ENCODE measurements around the gene HNF1B.

The HNF1B gene

DNA sequence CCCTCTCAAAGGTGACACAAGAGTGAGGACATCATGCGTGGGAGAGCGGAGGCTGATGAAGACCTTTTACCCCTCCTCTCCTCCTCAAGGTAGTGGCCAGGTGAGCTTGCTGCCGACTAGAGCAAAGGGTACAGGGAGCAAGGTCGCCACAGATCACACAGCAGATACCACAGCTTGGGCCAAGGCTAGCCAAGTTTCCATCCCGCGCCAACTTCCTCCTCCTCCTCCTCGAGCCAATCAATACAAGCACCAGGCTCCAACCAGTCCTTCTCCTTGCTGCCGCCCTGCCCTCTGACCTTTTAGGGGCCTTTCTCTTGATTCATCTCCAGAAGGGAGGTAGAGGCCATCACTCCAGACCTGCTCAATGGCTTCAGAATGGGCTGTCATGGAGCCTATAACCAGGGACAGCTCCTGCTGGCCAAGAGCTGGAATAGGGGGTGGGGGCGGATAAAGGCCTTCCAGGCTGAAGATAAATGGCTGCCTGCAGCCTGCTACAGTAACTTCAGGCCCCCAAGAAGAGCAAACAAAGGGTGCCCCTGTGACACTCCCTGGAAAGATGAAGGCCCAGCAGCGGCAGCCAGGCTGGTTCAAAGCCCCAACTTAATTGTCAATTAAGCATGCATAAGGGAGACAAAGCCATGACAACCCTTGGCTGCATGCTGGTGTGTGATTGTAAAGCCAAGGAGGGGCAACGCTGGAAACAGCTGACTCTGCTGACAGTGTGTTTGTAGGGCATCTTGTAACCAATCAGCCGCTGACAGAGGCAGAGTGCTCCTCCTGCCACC is 17.8 kb downstream of the HNF1B start:
- Histone ChIP-seq H3K4me3 (ENCODE audit: low read depth, low read length) (no peak overlapping the region), H3K36me3 (ENCODE audit: control insufficient read depth, insufficient read depth, low read length) (no peaks in the 10 kb centered on the region), H3K9ac (ENCODE audit: low read depth, low read length) (no peak overlapping the region), H3K27me3 (ENCODE audit: control insufficient read depth, insufficient read depth, low read length) (peaks cover 16% of the 10 kb centered on the region), H3K4me1 (ENCODE audit: control insufficient read depth, insufficient read depth, low read length) (peaks cover 2% of the 10 kb centered on the region), H3K9me3 (ENCODE audit: control insufficient read depth, insufficient read depth, low read length) (no peaks in the 10 kb centered on the region)

DNA sequence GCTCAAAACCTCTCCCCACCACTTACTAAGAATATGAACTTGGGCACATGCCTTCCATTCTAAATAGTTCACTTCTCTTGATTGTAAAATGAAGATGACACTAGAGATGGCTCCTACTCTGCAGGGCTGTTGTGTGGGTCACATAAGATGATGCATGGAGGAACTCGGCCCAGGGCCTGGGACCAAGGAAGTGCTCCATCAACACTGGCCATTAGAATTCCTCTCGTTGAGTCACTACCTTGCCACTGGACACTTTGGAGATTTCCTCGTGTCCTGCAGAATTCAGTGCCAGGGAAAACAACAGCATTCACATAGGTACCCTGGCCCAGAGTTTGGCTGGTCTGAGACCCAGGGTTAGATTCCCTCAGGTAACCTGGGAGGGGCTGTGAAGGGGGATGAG is 18.6 kb downstream of the HNF1B start:
- Histone ChIP-seq H3K9me3 (ENCODE audit: control insufficient read depth, insufficient read depth, low read length) (no peaks in the 10 kb centered on the region), H3K9ac (ENCODE audit: low read depth, low read length) (no peak overlapping the region), H3K27me3 (ENCODE audit: control insufficient read depth, insufficient read depth, low read length) (peaks cover 12% of the 10 kb centered on the region), H3K36me3 (ENCODE audit: control insufficient read depth, insufficient read depth, low read length) (no peaks in the 10 kb centered on the region), H3K4me1 (ENCODE audit: control insufficient read depth, insufficient read depth, low read length) (peaks cover 2% of the 10 kb centered on the region), H3K4me3 (ENCODE audit: low read depth, low read length) (no peak overlapping the region)

DNA sequence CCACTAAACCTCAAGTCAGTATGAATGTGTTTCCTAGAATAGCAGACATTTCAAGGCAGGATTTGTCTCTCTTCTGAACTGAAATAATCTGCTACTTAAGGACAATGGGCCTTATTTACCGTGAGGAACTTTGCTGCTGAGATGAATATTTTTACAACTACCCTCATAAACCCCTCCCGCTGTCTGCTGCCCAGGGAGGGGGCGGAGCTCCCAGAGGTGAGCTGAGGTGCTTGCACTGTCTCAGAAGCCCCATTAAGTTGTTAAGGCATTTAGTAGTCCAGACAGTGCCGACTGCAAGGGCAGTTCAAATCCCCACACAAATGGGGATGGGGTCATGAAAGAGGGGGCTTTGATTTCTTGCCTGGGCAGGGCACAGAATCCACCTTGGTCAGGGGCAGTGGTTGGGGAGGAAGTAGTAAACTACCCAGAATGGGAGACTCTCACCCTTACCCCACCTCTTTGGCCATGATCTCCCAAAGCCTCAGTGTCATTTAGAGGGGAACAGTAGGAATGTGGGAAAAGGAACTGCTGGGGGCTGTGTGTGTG is 19.2 kb downstream of the HNF1B start:
- H3K9ac ChIP-seq (ENCODE audit: low read depth, low read length), result no peak overlapping the region
- peaks cover 7% of the 10 kb centered on the region for H3K27me3 ChIP-seq (ENCODE audit: control insufficient read depth, insufficient read depth, low read length)
- no peaks in the 10 kb centered on the region for H3K36me3 ChIP-seq (ENCODE audit: control insufficient read depth, insufficient read depth, low read length)
- H3K9me3 ChIP-seq (ENCODE audit: control insufficient read depth, insufficient read depth, low read length), result no peaks in the 10 kb centered on the region
- H3K4me1 ChIP-seq (ENCODE audit: control insufficient read depth, insufficient read depth, low read length), result peaks cover 2% of the 10 kb centered on the region
- no peak overlapping the region for H3K4me3 ChIP-seq (ENCODE audit: low read depth, low read length)

DNA sequence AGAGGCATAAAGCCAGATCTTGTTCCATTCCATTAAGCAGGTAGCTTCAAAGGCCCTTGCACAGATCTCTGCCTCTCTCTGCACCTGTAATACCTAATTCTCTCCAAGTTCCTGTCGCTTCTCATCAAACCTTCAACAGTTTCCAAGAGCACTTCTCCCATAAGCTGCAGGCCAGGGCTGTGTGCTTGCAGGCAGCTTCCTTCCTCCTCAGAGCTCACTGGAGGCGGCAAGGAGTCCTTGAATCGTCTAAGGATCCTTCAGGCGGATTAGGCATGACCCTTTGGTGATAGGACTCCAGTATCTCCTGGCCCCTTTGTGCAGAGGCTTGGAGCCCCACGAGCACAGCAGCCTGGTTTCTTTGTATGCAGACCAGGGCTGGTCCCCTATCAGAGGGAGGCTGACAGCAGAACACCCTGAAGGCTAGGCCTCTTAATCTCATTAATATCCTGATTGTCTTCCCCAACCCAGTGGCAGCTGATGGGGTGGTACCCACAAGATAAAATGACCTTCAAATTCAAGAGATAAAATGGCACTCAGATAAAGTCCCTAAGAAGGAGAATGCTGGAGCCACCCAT is 19.8 kb downstream of the HNF1B start:
- Histone ChIP-seq H3K4me1 (ENCODE audit: control insufficient read depth, insufficient read depth, low read length) (peaks cover 2% of the 10 kb centered on the region), H3K9ac (ENCODE audit: low read depth, low read length) (no peak overlapping the region), H3K9me3 (ENCODE audit: control insufficient read depth, insufficient read depth, low read length) (no peaks in the 10 kb centered on the region), H3K4me3 (ENCODE audit: low read depth, low read length) (no peak overlapping the region), H3K27me3 (ENCODE audit: control insufficient read depth, insufficient read depth, low read length) (peaks cover 4% of the 10 kb centered on the region), H3K36me3 (ENCODE audit: control insufficient read depth, insufficient read depth, low read length) (no peaks in the 10 kb centered on the region)

DNA sequence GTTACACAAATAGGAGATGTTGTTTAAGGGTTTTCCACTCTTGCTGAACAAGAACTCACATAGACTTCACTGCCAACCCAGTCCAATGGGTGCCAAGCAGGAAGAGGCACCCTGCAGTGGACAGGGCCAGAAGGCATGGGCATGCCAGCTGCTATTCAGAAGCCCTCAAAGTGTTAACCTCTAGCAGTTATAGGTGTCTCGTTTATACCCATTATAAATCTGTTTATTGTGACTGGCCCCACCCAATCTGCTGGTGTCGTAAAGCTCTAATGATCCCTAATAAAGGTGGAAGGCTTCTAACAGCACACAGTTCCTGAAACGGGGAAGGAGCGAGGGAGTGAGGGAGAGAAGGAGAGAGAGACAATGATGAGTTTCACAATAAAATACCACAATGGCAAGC is 23.9 kb downstream of the HNF1B start:
- Histone ChIP-seq H3K36me3 (ENCODE audit: control insufficient read depth, insufficient read depth, low read length) (no peaks in the 10 kb centered on the region), H3K4me1 (ENCODE audit: control insufficient read depth, insufficient read depth, low read length) (peaks cover 2% of the 10 kb centered on the region), H3K9ac (ENCODE audit: low read depth, low read length) (no peak overlapping the region), H3K9me3 (ENCODE audit: control insufficient read depth, insufficient read depth, low read length) (no peaks in the 10 kb centered on the region), H3K27me3 (ENCODE audit: control insufficient read depth, insufficient read depth, low read length) (peaks cover 2% of the 10 kb centered on the region), H3K4me3 (ENCODE audit: low read depth, low read length) (no peak overlapping the region)

DNA sequence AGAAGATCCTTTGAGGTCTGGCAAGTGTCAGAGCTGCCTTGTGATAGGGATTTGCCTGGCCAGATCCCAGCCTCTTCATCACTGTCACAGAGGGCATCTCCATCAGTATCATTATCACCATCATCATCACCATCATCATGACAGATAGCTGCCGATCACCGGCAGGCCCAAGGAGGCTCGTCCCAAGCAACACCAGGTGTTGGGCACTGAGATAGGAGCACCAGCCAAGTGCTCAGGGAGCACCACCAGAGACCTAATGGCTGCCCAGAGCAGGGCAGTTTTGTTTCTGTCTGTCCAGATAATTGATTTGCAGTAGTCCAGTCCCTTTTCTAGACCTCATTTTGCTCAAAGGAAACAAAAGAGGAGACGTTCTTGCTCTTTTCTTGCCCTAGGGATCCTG is 25.0 kb downstream of the HNF1B start:
- Histone ChIP-seq H3K4me3 (ENCODE audit: low read depth, low read length) (no peak overlapping the region), H3K4me1 (ENCODE audit: control insufficient read depth, insufficient read depth, low read length) (peaks cover 2% of the 10 kb centered on the region), H3K9ac (ENCODE audit: low read depth, low read length) (no peak overlapping the region), H3K36me3 (ENCODE audit: control insufficient read depth, insufficient read depth, low read length) (no peaks in the 10 kb centered on the region), H3K27me3 (ENCODE audit: control insufficient read depth, insufficient read depth, low read length) (no peaks in the 10 kb centered on the region), H3K9me3 (ENCODE audit: control insufficient read depth, insufficient read depth, low read length) (no peaks in the 10 kb centered on the region)

DNA sequence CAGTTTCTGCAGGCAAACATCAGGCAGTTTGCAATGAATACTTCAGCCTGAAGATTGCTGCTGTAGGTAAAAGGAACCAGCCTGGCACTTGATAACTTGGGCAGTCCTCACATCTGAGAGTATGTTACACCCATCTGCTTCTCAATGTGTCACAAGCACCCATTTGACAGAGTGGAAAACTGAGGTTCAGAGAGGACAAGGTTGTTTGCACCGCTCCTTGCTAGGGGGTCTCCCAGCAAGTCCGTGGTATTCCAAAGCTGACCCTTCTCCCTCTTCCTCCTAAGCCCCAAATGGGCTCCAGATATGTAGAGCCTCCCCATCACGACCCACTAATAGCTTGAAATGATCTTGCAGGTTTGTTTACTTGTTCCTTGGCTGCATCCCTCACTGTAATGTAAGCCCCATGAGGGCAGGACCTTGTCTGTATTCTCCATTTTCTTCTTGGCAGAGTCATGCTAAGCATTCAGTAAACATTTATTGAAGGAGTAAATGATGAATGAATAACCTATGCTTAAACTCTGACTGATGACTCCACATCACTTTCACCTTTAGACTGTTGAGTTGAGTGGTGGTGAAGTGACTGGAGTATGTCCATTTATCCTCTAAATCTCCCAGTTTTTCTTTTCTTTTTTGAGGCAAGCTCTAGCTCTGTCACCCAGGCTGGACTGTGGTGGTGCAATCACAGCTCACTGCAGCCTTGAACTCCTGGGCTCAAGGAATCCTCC is 26.4 kb downstream of the HNF1B start:
- Histone ChIP-seq H3K4me3 (ENCODE audit: low read depth, low read length) (no peak overlapping the region), H3K9ac (ENCODE audit: low read depth, low read length) (no peak overlapping the region), H3K4me1 (ENCODE audit: control insufficient read depth, insufficient read depth, low read length) (peaks cover 2% of the 10 kb centered on the region)

DNA sequence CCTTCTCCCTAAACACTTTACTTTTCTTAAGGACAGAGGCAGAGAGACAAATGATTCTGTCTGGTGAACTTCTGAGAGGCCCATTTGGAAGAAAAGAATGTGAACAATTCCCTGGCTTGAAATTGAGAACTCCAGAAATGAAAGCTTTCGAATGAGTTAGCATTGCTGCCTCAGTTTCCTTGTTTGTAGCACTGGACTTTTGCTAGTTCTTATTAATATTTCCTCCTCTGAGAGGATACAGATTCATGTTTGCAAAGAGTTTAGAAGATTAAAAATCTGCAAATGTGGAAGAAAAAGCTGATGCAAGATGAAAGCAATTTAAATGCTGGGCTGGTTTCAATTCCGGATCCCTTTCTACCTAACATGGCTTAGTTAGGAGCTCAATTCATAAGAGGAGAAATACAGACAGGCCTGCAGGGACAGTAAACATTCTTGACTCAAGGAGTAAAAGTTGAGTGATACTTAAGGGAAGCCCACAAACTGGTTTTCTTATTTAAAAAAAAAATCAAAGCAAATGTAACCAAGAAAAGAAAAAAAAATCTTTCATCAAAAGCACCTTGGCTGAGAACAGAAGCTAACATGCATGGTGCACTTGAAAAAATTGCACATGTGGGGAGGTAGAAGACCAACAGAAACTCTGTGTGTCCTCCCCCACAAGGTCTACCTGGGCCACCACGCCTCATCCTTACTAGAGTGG is 27.1 kb downstream of the HNF1B start:
- peaks cover under 1% of the 10 kb centered on the region for H3K27me3 ChIP-seq (ENCODE audit: control insufficient read depth, insufficient read depth, low read length)
- H3K9me3 ChIP-seq (ENCODE audit: control insufficient read depth, insufficient read depth, low read length), result no peaks in the 10 kb centered on the region
- no peak overlapping the region for H3K4me3 ChIP-seq (ENCODE audit: low read depth, low read length)
- no peak overlapping the region for H3K9ac ChIP-seq (ENCODE audit: low read depth, low read length)
- no peaks in the 10 kb centered on the region for H3K36me3 ChIP-seq (ENCODE audit: control insufficient read depth, insufficient read depth, low read length)
- peaks cover 2% of the 10 kb centered on the region for H3K4me1 ChIP-seq (ENCODE audit: control insufficient read depth, insufficient read depth, low read length)

More for the DNA sequence above, 26.4 kb downstream of the HNF1B start:
- no peaks in the 10 kb centered on the region for H3K36me3 ChIP-seq (ENCODE audit: control insufficient read depth, insufficient read depth, low read length)
- H3K9me3 ChIP-seq (ENCODE audit: control insufficient read depth, insufficient read depth, low read length), result no peaks in the 10 kb centered on the region
- H3K27me3 ChIP-seq (ENCODE audit: control insufficient read depth, insufficient read depth, low read length), result no peaks in the 10 kb centered on the region

DNA sequence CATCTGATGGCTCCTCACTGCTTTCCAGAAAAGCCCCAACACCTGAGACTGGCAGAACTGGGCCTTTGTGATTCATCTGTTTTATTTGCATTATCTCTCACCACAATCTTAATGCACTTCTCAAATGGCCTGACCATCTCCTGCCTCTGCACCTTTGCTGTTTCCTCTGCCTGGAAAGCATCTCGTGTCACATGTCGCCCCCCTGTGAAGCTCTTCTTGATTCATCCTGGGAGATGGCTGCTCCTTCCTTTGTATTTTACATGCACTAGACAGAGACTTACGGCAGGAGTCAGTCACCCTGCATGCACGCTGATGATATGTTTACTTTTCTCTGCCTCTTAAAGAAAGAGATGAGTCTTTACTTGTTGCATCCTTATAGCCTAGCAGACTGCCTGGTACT is 30.0 kb downstream of the HNF1B start:
- H3K36me3 ChIP-seq (ENCODE audit: control insufficient read depth, insufficient read depth, low read length), result no peaks in the 10 kb centered on the region
- no peak overlapping the region for H3K9ac ChIP-seq (ENCODE audit: low read depth, low read length)
- H3K27me3 ChIP-seq (ENCODE audit: control insufficient read depth, insufficient read depth, low read length), result peaks cover 5% of the 10 kb centered on the region
- no peak overlapping the region for H3K4me3 ChIP-seq (ENCODE audit: low read depth, low read length)
- peaks cover 6% of the 10 kb centered on the region for H3K4me1 ChIP-seq (ENCODE audit: control insufficient read depth, insufficient read depth, low read length)
- H3K9me3 ChIP-seq (ENCODE audit: control insufficient read depth, insufficient read depth, low read length), result no peaks in the 10 kb centered on the region

DNA sequence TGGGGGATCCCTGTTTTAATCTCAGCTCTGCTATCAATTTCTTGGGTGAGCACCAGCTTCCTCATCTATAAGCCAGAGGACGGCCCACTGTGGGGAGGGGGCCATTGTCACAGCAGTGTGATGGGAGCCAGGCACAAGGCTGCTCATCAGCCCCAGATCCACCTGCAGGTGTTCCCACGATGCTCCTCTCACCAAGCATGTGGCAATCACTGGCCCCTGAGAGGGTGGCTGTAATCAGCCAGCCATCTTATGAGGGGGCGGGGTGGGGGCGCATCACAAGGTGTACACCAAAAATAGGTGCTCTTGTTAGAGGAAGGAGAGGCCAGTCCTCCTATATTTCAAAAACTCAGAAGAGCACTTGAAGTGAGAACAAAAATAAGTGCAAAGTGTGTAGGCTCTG is 31.2 kb downstream of the HNF1B start:
- Histone ChIP-seq H3K4me1 (ENCODE audit: control insufficient read depth, insufficient read depth, low read length) (peaks cover 6% of the 10 kb centered on the region), H3K36me3 (ENCODE audit: control insufficient read depth, insufficient read depth, low read length) (no peaks in the 10 kb centered on the region), H3K27me3 (ENCODE audit: control insufficient read depth, insufficient read depth, low read length) (peaks cover 5% of the 10 kb centered on the region), H3K9ac (ENCODE audit: low read depth, low read length) (no peak overlapping the region), H3K9me3 (ENCODE audit: control insufficient read depth, insufficient read depth, low read length) (no peaks in the 10 kb centered on the region), H3K4me3 (ENCODE audit: low read depth, low read length) (no peak overlapping the region)

DNA sequence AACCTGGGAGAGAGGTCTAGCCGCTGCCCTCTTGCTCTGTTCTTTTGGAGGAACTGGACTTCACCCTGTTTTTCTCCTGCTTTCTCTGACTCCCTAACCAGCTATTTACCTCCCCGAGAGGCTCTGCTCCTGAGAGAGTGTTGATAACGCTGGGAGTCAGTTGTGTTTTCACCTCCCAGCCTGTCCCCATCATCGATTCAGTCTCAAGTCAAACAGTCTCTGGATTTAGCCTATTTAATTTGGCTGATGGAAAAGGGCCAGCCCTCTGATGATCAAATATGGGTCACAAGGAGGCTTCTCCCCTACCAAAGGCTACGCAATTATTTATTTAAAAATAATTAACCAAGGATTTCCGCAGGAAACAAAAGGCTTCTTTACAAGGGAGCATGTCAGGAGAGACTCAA is 31.8 kb downstream of the HNF1B start:
- H3K4me1 ChIP-seq (ENCODE audit: control insufficient read depth, insufficient read depth, low read length), result peaks cover 6% of the 10 kb centered on the region

More for the DNA sequence above, 31.8 kb downstream of the HNF1B start:
- H3K4me3 ChIP-seq (ENCODE audit: low read depth, low read length), result no peak overlapping the region
- peaks cover 5% of the 10 kb centered on the region for H3K27me3 ChIP-seq (ENCODE audit: control insufficient read depth, insufficient read depth, low read length)
- H3K9me3 ChIP-seq (ENCODE audit: control insufficient read depth, insufficient read depth, low read length), result no peaks in the 10 kb centered on the region
- H3K36me3 ChIP-seq (ENCODE audit: control insufficient read depth, insufficient read depth, low read length), result no peaks in the 10 kb centered on the region
- H3K9ac ChIP-seq (ENCODE audit: low read depth, low read length), result no peak overlapping the region

Data from iPS-15b (cell line).